NB4 (cell line): ENCODE data around the gene BCAN.

Experiments used
- POLR2A ChIP-seq: IDR thresholded peaks from 2 replicates; pipeline ENCODE4 v1.6.1; 2011; ENCODE audit warnings: mild to moderate bottlenecking; ENCODE audit not compliant: insufficient read length; ENCODE audit errors: extremely low read depth
- TF ChIP-seq, protein P1 (sequence below): IDR thresholded peaks from one replicate; pipeline ENCODE4 v1.5.1; 2012; ENCODE audit warnings: low read depth, low read length

DNA sequence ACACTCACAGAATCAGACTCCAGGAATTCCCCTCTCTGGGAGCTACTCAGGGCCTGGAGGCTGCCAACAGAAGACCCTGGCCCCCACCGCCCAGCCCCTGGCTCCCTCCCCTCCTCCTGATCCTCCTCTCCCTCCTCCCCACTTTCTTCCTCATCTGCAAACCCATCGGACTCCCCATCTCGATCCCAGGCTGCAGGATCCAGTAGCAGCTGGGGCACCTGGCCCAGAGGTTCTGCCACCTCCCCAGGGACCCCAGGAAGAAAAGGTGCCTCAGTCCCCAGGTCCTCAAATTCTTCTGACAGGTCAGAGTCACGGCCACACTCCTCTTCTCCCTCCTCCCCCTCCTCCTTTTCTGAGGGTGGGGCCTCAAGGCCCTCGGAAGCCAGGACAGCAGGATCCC is 27.9 kb downstream of the BCAN start:
- no peak for TF ChIP-seq POLR2A
- TF ChIP-seq, protein P1, sequence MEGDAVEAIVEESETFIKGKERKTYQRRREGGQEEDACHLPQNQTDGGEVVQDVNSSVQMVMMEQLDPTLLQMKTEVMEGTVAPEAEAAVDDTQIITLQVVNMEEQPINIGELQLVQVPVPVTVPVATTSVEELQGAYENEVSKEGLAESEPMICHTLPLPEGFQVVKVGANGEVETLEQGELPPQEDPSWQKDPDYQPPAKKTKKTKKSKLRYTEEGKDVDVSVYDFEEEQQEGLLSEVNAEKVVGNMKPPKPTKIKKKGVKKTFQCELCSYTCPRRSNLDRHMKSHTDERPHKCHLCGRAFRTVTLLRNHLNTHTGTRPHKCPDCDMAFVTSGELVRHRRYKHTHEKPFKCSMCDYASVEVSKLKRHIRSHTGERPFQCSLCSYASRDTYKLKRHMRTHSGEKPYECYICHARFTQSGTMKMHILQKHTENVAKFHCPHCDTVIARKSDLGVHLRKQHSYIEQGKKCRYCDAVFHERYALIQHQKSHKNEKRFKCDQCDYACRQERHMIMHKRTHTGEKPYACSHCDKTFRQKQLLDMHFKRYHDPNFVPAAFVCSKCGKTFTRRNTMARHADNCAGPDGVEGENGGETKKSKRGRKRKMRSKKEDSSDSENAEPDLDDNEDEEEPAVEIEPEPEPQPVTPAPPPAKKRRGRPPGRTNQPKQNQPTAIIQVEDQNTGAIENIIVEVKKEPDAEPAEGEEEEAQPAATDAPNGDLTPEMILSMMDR: no peak
